NCI-H1694 treated with DMSO at 0.1 percent for 48 hours (cell line): ENCODE results near the gene APOD.
"Not testable (repeated sequence)": the region's sequence is repeated elsewhere in the genome, so short reads cannot be mapped to it uniquely, and the experiment has no call there.

Source experiments
- DNase-seq: peaks from one replicate; lab custom pipeline; 2025; lab: John Stamatoyannopoulos, UW

Gene APOD

GRCh38 chr3:195583831-195584542 is at the start of gene APOD:
TSS of gene APOD (minus strand) at chr3:195583940. CDS start at chr3:195579461, 4,479 bp downstream.
- DNase-seq = peak; percentile 6

GRCh38 chr3:195633351-195633750 is 49.6 kb upstream of the APOD start:
- not testable (repeated sequence) for DNase-seq

- DNase-seq = not testable (repeated sequence)
Measured at GRCh38 chr3:195632501-195633185, 48.9 kb upstream of the APOD start.

GRCh38 chr3:195632046-195632445 is 48.3 kb upstream of the APOD start:
- not testable (repeated sequence) for DNase-seq

- DNase-seq = not testable (repeated sequence)
Measured at GRCh38 chr3:195630938-195631495, 47.3 kb upstream of the APOD start.

- DNase-seq = not testable (repeated sequence)
Measured at GRCh38 chr3:195630086-195630917, 46.6 kb upstream of the APOD start.

- not testable (repeated sequence) for DNase-seq
Measured at GRCh38 chr3:195629682-195630081, 45.9 kb upstream of the APOD start.

GRCh38 chr3:195628386-195628920 is 44.7 kb upstream of the APOD start:
- DNase-seq = not testable (repeated sequence)

- not testable (repeated sequence) for DNase-seq
Measured at GRCh38 chr3:195627515-195628385, 44.0 kb upstream of the APOD start.

GRCh38 chr3:195624603-195625560 is 41.1 kb upstream of the APOD start:
- not testable (repeated sequence) for DNase-seq

GRCh38 chr3:195624171-195624570 is 40.4 kb upstream of the APOD start:
- not testable (repeated sequence) for DNase-seq

GRCh38 chr3:195623217-195623965 is 39.7 kb upstream of the APOD start:
- not testable (repeated sequence) for DNase-seq

- not testable (repeated sequence) for DNase-seq
Measured at GRCh38 chr3:195622523-195623170, 38.9 kb upstream of the APOD start.

GRCh38 chr3:195622012-195622411 is 38.3 kb upstream of the APOD start:
- DNase-seq = not testable (repeated sequence)

GRCh38 chr3:195621095-195621494 is 37.4 kb upstream of the APOD start:
- DNase-seq = not testable (repeated sequence)

GRCh38 chr3:195620476-195620875 is 36.7 kb upstream of the APOD start:
- not testable (repeated sequence) for DNase-seq

GRCh38 chr3:195619591-195620369 is 36.0 kb upstream of the APOD start:
- DNase-seq = not testable (repeated sequence)
